Endodermal cell (in vitro differentiated cells): Measurements from ENCODE around the gene RTCB. TPM values are rescaled to one million over a fixed set of nuclear protein-coding genes. Genes with fewer than 3 reads are reported as not detected.

ENCODE experiments used
- DNase-seq: peaks from one replicate; pipeline ENCODE4 v3.0.0-alpha.2; 2017
- H3K27ac ChIP-seq: 2 replicates; pipeline ENCODE4 v1.5.1; 2013; ENCODE audit warnings: mild to moderate bottlenecking, low read depth, low read length, moderate library complexity
- H3K27me3 ChIP-seq: 2 replicates; pipeline ENCODE4 v1.6.1; 2013; ENCODE audit warnings: mild to moderate bottlenecking, low read length, moderate library complexity; ENCODE audit not compliant: insufficient read depth, control insufficient read depth, poor library complexity, severe bottlenecking
- H3K36me3 ChIP-seq: 2 replicates; pipeline ENCODE4 v1.7.0; 2013; ENCODE audit warnings: mild to moderate bottlenecking, low read length, moderate library complexity; ENCODE audit not compliant: control insufficient read depth, insufficient read depth
- H3K4me1 ChIP-seq: one replicate; pipeline ENCODE4 v1.7.0; 2013; ENCODE audit warnings: low read length; ENCODE audit not compliant: control insufficient read depth, insufficient read depth
- H3K4me3 ChIP-seq: 2 replicates; pipeline ENCODE4 v1.5.1; 2013; ENCODE audit warnings: mild to moderate bottlenecking, low read length, moderate library complexity
- H3K9ac ChIP-seq: 2 replicates; pipeline ENCODE4 v1.6.1; 2013; ENCODE audit warnings: mild to moderate bottlenecking, low read length, moderate library complexity; ENCODE audit not compliant: poor library complexity, severe bottlenecking; ENCODE audit errors: extremely low read depth
- H3K9me3 ChIP-seq: 2 replicates; pipeline ENCODE4 v1.6.1; 2013; ENCODE audit warnings: mild to moderate bottlenecking, low read length, moderate library complexity; ENCODE audit not compliant: control insufficient read depth
- H3K27ac Mint-ChIP-seq: 2 replicates; pipeline ENCODE4 v1.8.0; 2020; ENCODE audit warnings: mixed read lengths
- H3K27me3 Mint-ChIP-seq: 2 replicates; pipeline ENCODE4 v1.8.0; 2021; ENCODE audit warnings: mild to moderate bottlenecking, mixed read lengths; ENCODE audit not compliant: insufficient read depth
- H3K36me3 Mint-ChIP-seq: 2 replicates; pipeline ENCODE4 v1.8.0; 2020; ENCODE audit warnings: low read depth, mixed read lengths
- H3K4me1 Mint-ChIP-seq: 2 replicates; pipeline ENCODE4 v1.8.0; 2020; ENCODE audit warnings: mixed read lengths
- H3K4me3 Mint-ChIP-seq: 2 replicates; pipeline ENCODE4 v1.8.0; 2020; ENCODE audit warnings: mild to moderate bottlenecking, moderate library complexity, mixed read lengths
- H3K9me3 Mint-ChIP-seq: 2 replicates; pipeline ENCODE4 v1.8.0; 2020; ENCODE audit warnings: mild to moderate bottlenecking, mixed read lengths
- WGBS, 2 experiments: methylation state at CpG; one replicate each; pipeline versions ENCODE4 v1.1.5 to v1.1.7; 2013; ENCODE audit warnings: missing lambda C conversion rate in 2 of 2, mixed read lengths in 1 of 2; ENCODE audit not compliant: insufficient coverage in 1 of 2, insufficient read length in 1 of 2; 5-methylcytosine and 5-hydroxymethylcytosine counted together
- total RNA-seq, 2 donors: library from RNA; stranded (reverse); fragmentation: NEBNext Ultra II Directional in 1 of 2; extraction: Animal tissue kit (Norgen Biotek cat#: 25700) in 1 of 2; gene quantifications; 2 replicates in 1 of 2; 3 replicates in 1 of 2; pipeline ENCODE4 v1.2.1, GENCODE V29; 2021
- TF ChIP-seq, protein P1 (sequence below): fragments of 200-600 bp; sonication (generic); conservative IDR thresholded peaks from 2 replicates; pipeline ENCODE4 v1.5.0; 2021; ENCODE audit warnings: antibody characterized with exemption, mild to moderate bottlenecking

The RTCB gene
- total RNA-seq, 2 donors from 2014 or later: 113 to 126 TPM

DNA sequence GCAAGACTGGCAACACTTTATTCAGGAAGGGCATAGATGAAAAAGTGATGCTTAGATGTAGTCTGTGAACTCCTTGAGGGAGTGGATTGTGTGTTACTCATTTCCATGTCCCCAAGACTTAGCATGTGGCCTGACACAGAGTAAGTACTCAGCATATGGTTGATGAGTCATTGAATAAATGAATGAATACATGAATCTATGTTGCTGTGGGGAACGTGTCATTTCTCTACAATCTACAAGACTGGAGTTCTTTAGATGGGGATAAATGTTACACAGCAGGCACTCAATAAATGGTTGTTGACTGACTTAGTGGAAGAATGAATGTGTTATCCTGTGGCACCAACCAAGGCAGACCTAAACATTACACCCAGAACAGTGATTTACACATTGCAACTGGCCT is 34.3 kb upstream of the RTCB start:
- WGBS, 2 experiments: 67 to 71% methylated on average over 1 of the region's 1 CpG
- Mint-ChIP-seq H3K36me3 (no peaks in the 10 kb centered on the region), H3K27me3 (peaks cover 16% of the 10 kb centered on the region), H3K27ac (no peak overlapping the region), H3K9me3 (no peaks in the 10 kb centered on the region), H3K4me1 (no peaks in the 10 kb centered on the region), H3K4me3 (no peak overlapping the region)
- peaks cover 30% of the 10 kb centered on the region for H3K27me3 ChIP-seq
- no peak for DNase-seq
- H3K36me3 ChIP-seq: no peaks in the 10 kb centered on the region
- H3K4me3 ChIP-seq: no peak overlapping the region
- H3K27ac ChIP-seq: no peak overlapping the region
- no peaks in the 10 kb centered on the region for H3K9me3 ChIP-seq
- TF ChIP-seq, protein P1, sequence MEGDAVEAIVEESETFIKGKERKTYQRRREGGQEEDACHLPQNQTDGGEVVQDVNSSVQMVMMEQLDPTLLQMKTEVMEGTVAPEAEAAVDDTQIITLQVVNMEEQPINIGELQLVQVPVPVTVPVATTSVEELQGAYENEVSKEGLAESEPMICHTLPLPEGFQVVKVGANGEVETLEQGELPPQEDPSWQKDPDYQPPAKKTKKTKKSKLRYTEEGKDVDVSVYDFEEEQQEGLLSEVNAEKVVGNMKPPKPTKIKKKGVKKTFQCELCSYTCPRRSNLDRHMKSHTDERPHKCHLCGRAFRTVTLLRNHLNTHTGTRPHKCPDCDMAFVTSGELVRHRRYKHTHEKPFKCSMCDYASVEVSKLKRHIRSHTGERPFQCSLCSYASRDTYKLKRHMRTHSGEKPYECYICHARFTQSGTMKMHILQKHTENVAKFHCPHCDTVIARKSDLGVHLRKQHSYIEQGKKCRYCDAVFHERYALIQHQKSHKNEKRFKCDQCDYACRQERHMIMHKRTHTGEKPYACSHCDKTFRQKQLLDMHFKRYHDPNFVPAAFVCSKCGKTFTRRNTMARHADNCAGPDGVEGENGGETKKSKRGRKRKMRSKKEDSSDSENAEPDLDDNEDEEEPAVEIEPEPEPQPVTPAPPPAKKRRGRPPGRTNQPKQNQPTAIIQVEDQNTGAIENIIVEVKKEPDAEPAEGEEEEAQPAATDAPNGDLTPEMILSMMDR: no peak
- H3K4me1 ChIP-seq: no peaks in the 10 kb centered on the region
- no peak overlapping the region for H3K9ac ChIP-seq

DNA sequence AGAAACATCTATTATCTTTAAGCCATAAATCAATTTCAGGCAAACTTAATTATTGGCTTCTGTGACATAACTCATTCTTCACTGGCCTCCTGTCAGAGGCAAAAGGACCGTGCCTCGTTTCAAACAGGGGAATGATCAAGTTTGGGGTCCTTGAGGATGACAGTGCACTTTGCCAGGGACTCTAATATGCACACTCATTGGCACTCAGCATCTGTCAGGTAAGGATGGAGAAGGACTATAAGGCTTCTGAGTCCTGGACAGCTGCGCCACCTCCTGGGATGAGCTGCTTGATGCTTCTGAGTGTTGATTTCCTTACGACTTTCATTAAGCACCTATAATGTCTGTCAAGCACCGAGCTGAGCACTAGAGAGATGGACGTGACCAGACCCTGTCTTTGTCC is 32.0 kb upstream of the RTCB start:
- H3K9ac ChIP-seq: no peak overlapping the region
- Mint-ChIP-seq H3K27ac (no peak overlapping the region), H3K4me1 (no peaks in the 10 kb centered on the region), H3K36me3 (no peaks in the 10 kb centered on the region), H3K27me3 (peaks cover 16% of the 10 kb centered on the region), H3K4me3 (no peak overlapping the region), H3K9me3 (no peaks in the 10 kb centered on the region)
- no peaks in the 10 kb centered on the region for H3K4me1 ChIP-seq
- peaks cover 30% of the 10 kb centered on the region for H3K27me3 ChIP-seq
- peak; percentile 63 for DNase-seq
- 69 to 79% methylated on average over 5 to 6 of the region's 6 CpGs for WGBS, 2 experiments
- no peak overlapping the region for H3K27ac ChIP-seq
- TF ChIP-seq, protein P1: peak; percentile 62
- no peak overlapping the region for H3K4me3 ChIP-seq
- no peaks in the 10 kb centered on the region for H3K36me3 ChIP-seq
- H3K9me3 ChIP-seq: no peaks in the 10 kb centered on the region

DNA sequence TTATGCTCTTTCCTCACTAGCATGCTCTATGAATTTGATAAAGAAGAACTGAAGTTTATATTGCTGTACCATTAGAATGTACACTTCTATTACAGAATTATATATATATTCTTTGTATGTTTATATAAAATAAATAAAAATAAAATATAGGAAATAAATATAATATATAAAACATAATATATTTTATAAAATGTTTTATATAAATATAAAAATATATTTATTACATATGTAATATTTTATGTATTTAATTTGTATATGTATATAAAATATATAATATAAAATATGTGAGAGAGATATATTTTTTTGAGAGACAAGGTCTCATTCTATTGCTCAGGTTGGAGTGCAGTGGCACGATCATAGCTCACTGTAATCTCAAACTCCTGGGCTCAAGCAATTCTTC is 18.3 kb upstream of the RTCB start:
- peaks cover 2% of the 10 kb centered on the region for H3K9me3 Mint-ChIP-seq
- peaks cover 29% of the 10 kb centered on the region for H3K27me3 Mint-ChIP-seq

More for the DNA sequence above, 18.3 kb upstream of the RTCB start:
- no peak overlapping the region for H3K27ac Mint-ChIP-seq
- H3K9ac ChIP-seq: no peak overlapping the region
- no peaks in the 10 kb centered on the region for H3K4me1 ChIP-seq
- 90% methylated on average over 1 of the region's 1 CpG; no CpG with 5 or more reads in 1 of the 2 experiments for WGBS, 2 experiments
- peaks cover 33% of the 10 kb centered on the region for H3K27me3 ChIP-seq
- H3K9me3 ChIP-seq: no peaks in the 10 kb centered on the region
- H3K36me3 Mint-ChIP-seq: no peaks in the 10 kb centered on the region
- no peaks in the 10 kb centered on the region for H3K36me3 ChIP-seq
- no peak overlapping the region for H3K4me3 ChIP-seq
- H3K27ac ChIP-seq: no peak overlapping the region
- H3K4me3 Mint-ChIP-seq: no peak overlapping the region
- TF ChIP-seq, protein P1: no peak
- H3K4me1 Mint-ChIP-seq: no peaks in the 10 kb centered on the region
- no peak for DNase-seq
